ENCODE data around the gene RAB7B.

DNA sequence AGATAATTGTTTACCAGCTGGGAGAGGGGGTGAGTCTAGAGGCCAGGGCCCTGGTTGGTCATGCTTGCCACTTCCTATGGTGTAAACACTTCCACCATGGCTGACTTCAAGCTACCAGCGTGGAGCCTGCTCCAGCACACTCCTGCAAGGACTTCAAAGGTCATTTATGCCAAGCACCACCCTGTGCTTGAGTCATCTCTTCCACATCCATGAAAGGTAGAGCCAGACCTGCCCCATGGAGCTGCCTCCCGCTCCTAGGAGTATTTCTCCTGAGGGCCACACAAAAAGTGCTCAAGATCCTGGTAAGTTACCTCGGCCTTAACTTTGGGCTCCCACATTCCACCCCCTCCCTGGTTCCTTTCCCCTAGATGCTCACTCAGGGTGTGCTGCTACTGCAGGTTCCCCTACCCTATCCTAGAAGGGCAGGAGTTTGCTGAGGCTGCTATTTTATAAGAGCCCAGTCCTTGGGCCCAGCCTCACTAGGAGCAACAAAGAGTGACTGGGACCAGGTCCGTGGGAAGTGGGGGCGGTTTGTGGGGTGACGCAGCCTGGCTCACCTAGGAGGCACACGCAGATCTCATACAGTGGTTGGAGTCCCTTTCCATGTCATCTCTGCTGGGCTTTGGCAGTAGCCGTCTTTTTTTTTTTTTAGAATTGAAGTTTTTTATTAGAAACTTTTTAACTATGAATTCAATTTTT is 2.4 kb downstream of the RAB7B start:
- TF ChIP-seq, protein P1, sequence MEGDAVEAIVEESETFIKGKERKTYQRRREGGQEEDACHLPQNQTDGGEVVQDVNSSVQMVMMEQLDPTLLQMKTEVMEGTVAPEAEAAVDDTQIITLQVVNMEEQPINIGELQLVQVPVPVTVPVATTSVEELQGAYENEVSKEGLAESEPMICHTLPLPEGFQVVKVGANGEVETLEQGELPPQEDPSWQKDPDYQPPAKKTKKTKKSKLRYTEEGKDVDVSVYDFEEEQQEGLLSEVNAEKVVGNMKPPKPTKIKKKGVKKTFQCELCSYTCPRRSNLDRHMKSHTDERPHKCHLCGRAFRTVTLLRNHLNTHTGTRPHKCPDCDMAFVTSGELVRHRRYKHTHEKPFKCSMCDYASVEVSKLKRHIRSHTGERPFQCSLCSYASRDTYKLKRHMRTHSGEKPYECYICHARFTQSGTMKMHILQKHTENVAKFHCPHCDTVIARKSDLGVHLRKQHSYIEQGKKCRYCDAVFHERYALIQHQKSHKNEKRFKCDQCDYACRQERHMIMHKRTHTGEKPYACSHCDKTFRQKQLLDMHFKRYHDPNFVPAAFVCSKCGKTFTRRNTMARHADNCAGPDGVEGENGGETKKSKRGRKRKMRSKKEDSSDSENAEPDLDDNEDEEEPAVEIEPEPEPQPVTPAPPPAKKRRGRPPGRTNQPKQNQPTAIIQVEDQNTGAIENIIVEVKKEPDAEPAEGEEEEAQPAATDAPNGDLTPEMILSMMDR (IDR thresholded peaks at IDR 0.05) = no peak
- no peak for TF ChIP-seq POLR2A (IDR thresholded peaks at IDR 0.05)
